ENCODE measurements around the gene PDLIM1. TPM values are rescaled to one million over a fixed set of nuclear protein-coding genes. Genes with fewer than 3 reads are reported as not detected.

PDLIM1 gene
- total RNA-seq, 1 experiment from 2014 or later = 115 TPM

GRCh38 chr10:95331596-95332130 lies 40.9 kb upstream of the PDLIM1 start:
- Histone ChIP-seq H3K9me3 (ENCODE audit: control insufficient read depth, low read depth, low read length) (no peaks in the 10 kb centered on the region), H3K18ac (ENCODE audit: insufficient read length, low read depth, low read length) (no peak overlapping the region), H3K4me1 (ENCODE audit: insufficient read depth, low read length) (no peaks in the 10 kb centered on the region), H3K23ac (ENCODE audit: insufficient read length, low read depth, low read length) (no peak overlapping the region), H2BK15ac (ENCODE audit: low read depth, low read length) (no peak overlapping the region), H3K27me3 (ENCODE audit: insufficient read depth, low read length) (no peaks in the 10 kb centered on the region), H3K4me2 (ENCODE audit: insufficient read depth, insufficient read length, low read length) (no peak overlapping the region), H2AFZ (ENCODE audit: low read length) (no peak overlapping the region), H4K20me1 (ENCODE audit: control insufficient read depth, insufficient read depth, insufficient read length) (no peaks in the 10 kb centered on the region), H2BK20ac (ENCODE audit: low read depth, low read length, poor library complexity, severe bottlenecking) (no peak overlapping the region), H3K56ac (ENCODE audit: insufficient read length, low read depth, low read length) (no peak overlapping the region), H4K8ac (replicated peaks; ENCODE audit: insufficient read length, low read depth, low read length) (no peak overlapping the region), H3K9ac (ENCODE audit: extremely low read depth, insufficient read length, low read length) (no peak overlapping the region), H4K91ac (ENCODE audit: insufficient read length, low read depth, low read length) (no peak overlapping the region), H2BK12ac (ENCODE audit: insufficient read length, low read depth, low read length) (no peak overlapping the region), H3K4ac (ENCODE audit: low read depth, low read length) (no peak overlapping the region), H3K14ac (ENCODE audit: insufficient read depth, low read length) (no peak overlapping the region), H3K79me1 (ENCODE audit: insufficient read depth, low read depth, low read length, poor library complexity, severe bottlenecking) (no peaks in the 10 kb centered on the region), H3K79me2 (ENCODE audit: insufficient read depth, low read length) (no peaks in the 10 kb centered on the region), H3K23me2 (ENCODE audit: insufficient read length, low read depth, low read length, poor library complexity, severe bottlenecking) (no peaks in the 10 kb centered on the region), H4K5ac (ENCODE audit: insufficient read length, low read depth, low read length) (no peak overlapping the region), H3K27ac (ENCODE audit: insufficient read length, low read depth, low read length) (no peak overlapping the region), H2BK120ac (ENCODE audit: low read depth, low read length, poor library complexity, severe bottlenecking) (no peak overlapping the region), H2BK5ac (ENCODE audit: insufficient read length, low read length) (no peak overlapping the region), H3T11ph (ENCODE audit: low read length) (no peak overlapping the region), H2AK5ac (ENCODE audit: insufficient read length, low read length) (no peak overlapping the region)
- WGBS (ENCODE audit: extremely low coverage, insufficient read length, low lambda C conversion rate) = no CpG with 5 or more reads among the region's 3 CpGs
- Mint-ChIP-seq H3K4me3 (no peak overlapping the region), H3K9me3 (no peaks in the 10 kb centered on the region), H3K27ac (no peak overlapping the region), H3K36me3 (ENCODE audit: insufficient read depth in 1 of 3, low read depth in 3 of 3) (peaks cover under 1 to 17% (median 3%) of the 10 kb centered on the region in 3 experiments; a peak in 6 of 7 replicates), H3K27me3 (ENCODE audit: low read depth) (peaks cover 18% of the 10 kb centered on the region), H3K4me1 (peaks cover 37 to 38% of the 10 kb centered on the region in 2 experiments)
- no peak for DNase-seq
- TF ChIP-seq, protein P1, sequence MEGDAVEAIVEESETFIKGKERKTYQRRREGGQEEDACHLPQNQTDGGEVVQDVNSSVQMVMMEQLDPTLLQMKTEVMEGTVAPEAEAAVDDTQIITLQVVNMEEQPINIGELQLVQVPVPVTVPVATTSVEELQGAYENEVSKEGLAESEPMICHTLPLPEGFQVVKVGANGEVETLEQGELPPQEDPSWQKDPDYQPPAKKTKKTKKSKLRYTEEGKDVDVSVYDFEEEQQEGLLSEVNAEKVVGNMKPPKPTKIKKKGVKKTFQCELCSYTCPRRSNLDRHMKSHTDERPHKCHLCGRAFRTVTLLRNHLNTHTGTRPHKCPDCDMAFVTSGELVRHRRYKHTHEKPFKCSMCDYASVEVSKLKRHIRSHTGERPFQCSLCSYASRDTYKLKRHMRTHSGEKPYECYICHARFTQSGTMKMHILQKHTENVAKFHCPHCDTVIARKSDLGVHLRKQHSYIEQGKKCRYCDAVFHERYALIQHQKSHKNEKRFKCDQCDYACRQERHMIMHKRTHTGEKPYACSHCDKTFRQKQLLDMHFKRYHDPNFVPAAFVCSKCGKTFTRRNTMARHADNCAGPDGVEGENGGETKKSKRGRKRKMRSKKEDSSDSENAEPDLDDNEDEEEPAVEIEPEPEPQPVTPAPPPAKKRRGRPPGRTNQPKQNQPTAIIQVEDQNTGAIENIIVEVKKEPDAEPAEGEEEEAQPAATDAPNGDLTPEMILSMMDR (conservative IDR thresholded peaks at IDR 0.05) = no peak
